Urothelium cell line (cell line): Measurements from ENCODE around the gene CHKA.
"Not testable (repeated sequence)": the region's sequence is repeated elsewhere in the genome, so short reads cannot be mapped to it uniquely, and the experiment has no call there.

Experiments
- DNase-seq: peaks from one replicate; pipeline ENCODE4 v3.0.0; 2011; ENCODE audit warnings: low spot score, mixed read lengths
- FAIRE-seq: peaks from 2 replicates; lab custom pipeline; 2011; peaks lifted over from hg19 to GRCh38; lab: Jason Lieb, UNC

CHKA gene

GRCh38 chr11:68117853-68118470 is 3.2 kb downstream of the CHKA start:
- DNase-seq (no peak), FAIRE-seq (no peak)

GRCh38 chr11:68116974-68117373 is 4.2 kb downstream of the CHKA start:
- DNase-seq (no peak), FAIRE-seq (no peak)

- no peak for FAIRE-seq
- no peak for DNase-seq
These were observed 5.1 kb downstream of the CHKA start for GRCh38 chr11:68116126-68116525.

GRCh38 chr11:68115285-68115684 is 5.9 kb downstream of the CHKA start:
- FAIRE-seq (no peak), DNase-seq (no peak)

- FAIRE-seq (no peak), DNase-seq (no peak)
These were observed 7.2 kb downstream of the CHKA start for GRCh38 chr11:68113986-68114385.

GRCh38 chr11:68107689-68108088 is 13.5 kb downstream of the CHKA start:
- FAIRE-seq: no peak
- no peak for DNase-seq

- no peak for FAIRE-seq
- DNase-seq: no peak
These were observed 14.8 kb downstream of the CHKA start for GRCh38 chr11:68106165-68106940.

GRCh38 chr11:68099474-68100405 is 21.4 kb downstream of the CHKA start:
- FAIRE-seq (no peak), DNase-seq (no peak)

GRCh38 chr11:68099057-68099456 is 22.1 kb downstream of the CHKA start:
- FAIRE-seq (no peak), DNase-seq (no peak)

- DNase-seq (no peak), FAIRE-seq (no peak)
These were observed 24.2 kb downstream of the CHKA start for GRCh38 chr11:68096962-68097361.

- no peak for DNase-seq
- FAIRE-seq: no peak
These were observed 27.6 kb downstream of the CHKA start for GRCh38 chr11:68093565-68093964.

- not testable (repeated sequence) for DNase-seq, FAIRE-seq
These were observed 28.2 kb downstream of the CHKA start for GRCh38 chr11:68092946-68093345.

- no peak for FAIRE-seq
- DNase-seq: no peak
These were observed 28.8 kb downstream of the CHKA start for GRCh38 chr11:68092411-68092810.

- no peak for DNase-seq
- FAIRE-seq: no peak
These were observed 30.5 kb downstream of the CHKA start for GRCh38 chr11:68090706-68091105.

- FAIRE-seq: no peak
These were observed 30.9 kb downstream of the CHKA start for GRCh38 chr11:68090287-68090686.

GRCh38 chr11:68089679-68090078 is 31.5 kb downstream of the CHKA start:
- FAIRE-seq (no peak), DNase-seq (no peak)

More at GRCh38 chr11:68090287-68090686, 30.9 kb downstream of the CHKA start:
- DNase-seq: no peak

GRCh38 chr11:68083517-68083916 is 37.7 kb downstream of the CHKA start:
- FAIRE-seq (no peak), DNase-seq (no peak)

- FAIRE-seq (no peak), DNase-seq (no peak)
These were observed 38.7 kb downstream of the CHKA start for GRCh38 chr11:68082481-68082880.

GRCh38 chr11:68081691-68082090 is 39.5 kb downstream of the CHKA start:
- FAIRE-seq (no peak), DNase-seq (no peak)

GRCh38 chr11:68080860-68081259 is 40.3 kb downstream of the CHKA start:
- FAIRE-seq: no peak
- DNase-seq: no peak
